HEK293T (cell line): ENCODE measurements around the gene P2RY2.

Source experiments
- CTCF ChIA-PET: fragments of 350-600 bp; formaldehyde crosslinking; extraction: SDS; loops from one replicate; lab custom pipeline; 2021; ENCODE audit warnings: antibody characterized with exemption, inconsistent platforms; lab: Yijun Ruan, JAX
- POLR2A ChIA-PET: fragments of 350-600 bp; formaldehyde crosslinking; extraction: SDS; loops from one replicate; lab custom pipeline; 2020; ENCODE audit warnings: antibody characterized with exemption, inconsistent platforms; lab: Yijun Ruan, JAX
- DNase-seq: peaks from one replicate; pipeline ENCODE4 v3.0.0; 2012; ENCODE audit warnings: mixed read lengths; ENCODE audit errors: extremely low spot score
- ARNT ChIP-seq: fragments of 450-650 bp; IDR thresholded peaks from 2 replicates; pipeline ENCODE4 v1.6.1; 2017; ENCODE audit warnings: mild to moderate bottlenecking
- BHLHE40 ChIP-seq: fragments of 450-650 bp; IDR thresholded peaks from 2 replicates; pipeline ENCODE4 v1.6.1; 2016; ENCODE audit warnings: mild to moderate bottlenecking, moderate library complexity, borderline replicate concordance
- CTBP1 ChIP-seq: fragments of 450-650 bp; IDR thresholded peaks from 2 replicates; pipeline ENCODE4 v1.6.1; 2016; ENCODE audit warnings: borderline replicate concordance
- ELF4 ChIP-seq: fragments of 450-650 bp; IDR thresholded peaks from 2 replicates; pipeline ENCODE4 v1.6.1; 2017; ENCODE audit warnings: antibody characterized with exemption
- FOXA1 ChIP-seq: fragments of 450-650 bp; IDR thresholded peaks from 2 replicates; pipeline ENCODE4 v1.6.1; 2016; ENCODE audit warnings: mild to moderate bottlenecking
- FOXK2 ChIP-seq: fragments of 450-650 bp; IDR thresholded peaks from 2 replicates; pipeline ENCODE4 v1.6.1; 2016; ENCODE audit warnings: mild to moderate bottlenecking
- FOXM1 ChIP-seq: fragments of 450-650 bp; IDR thresholded peaks from 2 replicates; pipeline ENCODE4 v1.6.1; 2017; ENCODE audit warnings: mild to moderate bottlenecking, borderline replicate concordance
- HDGF ChIP-seq: fragments of 450-650 bp; IDR thresholded peaks from 2 replicates; pipeline ENCODE4 v1.6.1; 2017; ENCODE audit warnings: antibody characterized with exemption, borderline replicate concordance
- L3MBTL2 ChIP-seq: fragments of 450-650 bp; conservative IDR thresholded peaks from 2 replicates; pipeline ENCODE4 v1.6.1; 2016; ENCODE audit warnings: mild to moderate bottlenecking
- LEF1 ChIP-seq: fragments of 450-650 bp; IDR thresholded peaks from 2 replicates; pipeline ENCODE4 v1.6.1; 2017; ENCODE audit warnings: mild to moderate bottlenecking, borderline replicate concordance
- NFRKB ChIP-seq: fragments of 450-650 bp; IDR thresholded peaks from 2 replicates; pipeline ENCODE4 v1.6.1; 2016; ENCODE audit warnings: mild to moderate bottlenecking, moderate library complexity
- PKNOX1 ChIP-seq: fragments of 450-650 bp; IDR thresholded peaks from 2 replicates; pipeline ENCODE4 v1.6.1; 2016
- SP1 ChIP-seq: fragments of 450-650 bp; IDR thresholded peaks from 2 replicates; pipeline ENCODE4 v1.6.1; 2017
- SUZ12 ChIP-seq: fragments of 450-650 bp; IDR thresholded peaks from 2 replicates; pipeline ENCODE4 v1.6.1; 2016; ENCODE audit warnings: mild to moderate bottlenecking
- TARDBP ChIP-seq: fragments of 450-650 bp; IDR thresholded peaks from 2 replicates; pipeline ENCODE4 v1.6.1; 2016
- ZNF384 ChIP-seq: fragments of 450-650 bp; IDR thresholded peaks from 2 replicates; pipeline ENCODE4 v1.6.1; 2016

P2RY2 gene

GRCh38 chr11:73221996-73222395 is 3.9 kb downstream of the P2RY2 start:
- TF ChIP-seq L3MBTL2 (no peak), PKNOX1 (no peak), FOXA1 (no peak), ELF4 (no peak), LEF1 (no peak)
- ChIA-PET POLR2A (no interaction called here), CTCF (no interaction called here)
- DNase-seq: no peak

GRCh38 chr11:73223998-73224730 is 6.1 kb downstream of the P2RY2 start:
- ChIA-PET POLR2A (no interaction called here), CTCF (no interaction called here)
- DNase-seq: no peak
- no peak for TF ChIP-seq CTBP1

- DNase-seq: no peak
- CTCF ChIA-PET: interaction anchor here (0.7 kb wide), 1 partner anchor 12 kb away, joined by 3 read pairs; no protein-coding TSS in a partner anchor
- POLR2A ChIA-PET: no interaction called here
Observed at GRCh38 chr11:73225001-73225686, 7.1 kb downstream of the P2RY2 start.

GRCh38 chr11:73225851-73226250 is 7.8 kb downstream of the P2RY2 start:
- no peak for DNase-seq
- CTCF ChIA-PET: no interaction called here
- POLR2A ChIA-PET: no interaction called here
- no peak for TF ChIP-seq FOXA1
- TF ChIP-seq FOXM1: no peak
- no peak for TF ChIP-seq ARNT
- no peak for TF ChIP-seq BHLHE40
- no peak for TF ChIP-seq PKNOX1
- no peak for TF ChIP-seq NFRKB
- no peak for TF ChIP-seq HDGF
- no peak for TF ChIP-seq L3MBTL2
- no peak for TF ChIP-seq ELF4
- TF ChIP-seq LEF1: no peak
- TF ChIP-seq ZNF384: no peak
- no peak for TF ChIP-seq CTBP1
- TF ChIP-seq TARDBP: no peak
- no peak for TF ChIP-seq SP1
- TF ChIP-seq SUZ12: no peak
- TF ChIP-seq FOXK2: no peak

More at GRCh38 chr11:73225001-73225686, 7.1 kb downstream of the P2RY2 start:
- TF ChIP-seq LEF1: no peak
- no peak for TF ChIP-seq NFRKB
- no peak for TF ChIP-seq CTBP1
- TF ChIP-seq ELF4: no peak
- TF ChIP-seq L3MBTL2: no peak
- TF ChIP-seq SP1: no peak
- TF ChIP-seq FOXK2: no peak
- no peak for TF ChIP-seq BHLHE40
- no peak for TF ChIP-seq SUZ12
- no peak for TF ChIP-seq TARDBP
- TF ChIP-seq PKNOX1: no peak
- no peak for TF ChIP-seq FOXM1
- no peak for TF ChIP-seq FOXA1
- no peak for TF ChIP-seq ZNF384
- TF ChIP-seq HDGF: no peak

- POLR2A ChIA-PET: no interaction called here
- DNase-seq: no peak
- CTCF ChIA-PET: no interaction called here
- no peak for TF ChIP-seq SP1
Observed at GRCh38 chr11:73226297-73227006, 8.4 kb downstream of the P2RY2 start.

- TF ChIP-seq PKNOX1 (no peak), FOXA1 (no peak), LEF1 (no peak), ELF4 (no peak), L3MBTL2 (no peak), FOXM1 (no peak), TARDBP (no peak), SP1 (no peak), ZNF384 (no peak), CTBP1 (no peak), NFRKB (no peak), BHLHE40 (no peak)
- POLR2A ChIA-PET: no interaction called here
- no peak for DNase-seq
Observed at GRCh38 chr11:73227571-73228211, 9.6 kb downstream of the P2RY2 start.

More at GRCh38 chr11:73227571-73228211, 9.6 kb downstream of the P2RY2 start:
- CTCF ChIA-PET: no interaction called here
